GM19397 (cell line): ENCODE results near the gene PLEKHG4.

ENCODE experiments used
- ATAC-seq: cut with Tn5 transposase; IDR thresholded peaks from one replicate; pipeline ENCODE4 v1.9.1; 2021; ENCODE audit warnings: mild to moderate bottlenecking, moderate library complexity; ENCODE audit not compliant: unreplicated experiment

PLEKHG4 gene

DNA sequence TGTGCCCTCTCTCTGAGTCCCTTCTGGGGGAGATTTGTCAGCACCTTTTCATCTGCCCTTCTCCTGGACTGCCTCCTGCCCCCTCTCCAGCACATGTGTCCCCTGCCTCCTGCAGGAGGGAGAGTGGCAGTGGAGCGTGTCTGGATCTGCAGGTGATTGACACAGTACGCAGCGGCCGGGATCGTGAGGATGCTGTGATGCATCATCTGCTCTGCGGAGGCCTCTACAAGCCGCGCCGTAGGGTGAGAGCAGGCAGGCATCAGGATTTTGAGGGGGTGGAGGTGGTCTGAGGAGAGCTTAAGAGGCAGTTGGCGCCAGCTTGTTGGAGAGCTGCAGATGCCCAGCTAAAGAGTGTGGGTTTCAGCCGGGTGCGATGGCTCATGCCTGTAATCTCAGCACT lies 19.6 kb upstream of the PLEKHG4 start:
- no peak for ATAC-seq

DNA sequence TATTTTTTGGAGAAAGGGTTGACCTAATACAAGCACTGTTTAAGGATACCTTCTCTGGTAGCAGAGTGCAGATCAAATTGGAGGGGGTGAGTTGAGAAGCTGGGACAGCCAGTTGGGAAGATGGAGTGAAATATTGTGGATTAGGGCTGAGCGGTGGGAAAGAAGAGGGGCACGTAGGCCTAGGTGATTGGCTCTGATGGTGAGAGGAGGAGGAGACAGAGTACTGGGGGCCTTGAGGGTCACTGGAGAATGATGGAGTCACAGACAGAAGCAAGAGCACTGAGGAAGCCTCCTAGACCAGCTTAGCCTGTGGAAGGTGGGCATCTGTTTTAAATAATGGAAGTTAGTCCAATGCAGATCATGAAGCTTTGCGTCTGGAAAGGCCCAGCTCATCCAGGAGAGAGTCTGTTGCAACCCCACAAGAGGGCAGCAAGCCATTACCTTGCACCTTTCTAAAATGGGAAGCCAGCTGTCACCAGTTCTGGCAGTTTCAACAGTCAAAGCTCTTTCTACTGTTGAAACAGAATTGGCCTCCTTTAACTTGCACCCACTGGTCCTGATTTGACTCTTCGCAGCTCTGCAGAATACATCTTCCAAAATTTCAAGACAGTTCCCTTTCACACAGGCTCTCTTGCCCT lies 18.8 kb upstream of the PLEKHG4 start:
- ATAC-seq, result no peak

DNA sequence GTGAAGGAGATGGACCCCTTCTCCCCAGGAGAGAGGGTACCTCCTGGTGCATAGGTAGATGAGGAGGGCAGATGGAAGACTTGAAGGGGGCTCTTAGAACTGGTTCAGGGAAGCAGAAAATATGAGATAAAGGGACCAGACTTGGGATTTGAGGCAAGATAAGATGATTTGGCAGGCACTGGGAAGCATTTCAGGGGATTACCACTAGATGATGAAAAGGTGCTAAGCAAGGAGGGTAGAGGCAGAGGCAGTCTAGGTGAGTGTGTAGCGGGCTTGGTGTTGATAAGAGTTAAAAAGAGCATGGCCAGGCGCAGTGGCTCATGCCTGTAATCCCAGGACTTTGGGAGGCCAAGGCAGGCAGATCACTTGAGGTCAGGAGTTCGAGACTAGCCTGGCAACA lies 16.1 kb upstream of the PLEKHG4 start:
- no peak for ATAC-seq

DNA sequence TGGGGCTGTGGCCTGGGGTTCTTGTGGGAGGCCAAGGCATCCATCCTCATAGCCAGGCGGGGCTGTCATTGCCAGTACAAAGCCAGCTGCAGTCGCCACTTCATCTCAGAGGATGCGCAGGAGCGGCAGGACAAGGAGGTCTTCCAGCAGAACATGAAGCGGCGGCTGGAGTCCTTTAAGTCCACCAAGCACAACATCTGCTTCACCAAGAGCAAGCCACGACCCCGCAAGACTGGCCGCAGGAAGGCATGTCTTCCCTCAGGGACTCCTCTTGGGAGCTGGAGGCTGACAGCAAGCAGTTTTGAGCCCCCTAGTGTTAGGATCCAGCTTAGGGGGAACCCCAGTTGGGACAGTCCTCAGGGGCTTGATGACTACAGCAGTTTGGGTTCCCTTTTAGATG lies 15.1 kb upstream of the PLEKHG4 start:
- ATAC-seq, result no peak

DNA sequence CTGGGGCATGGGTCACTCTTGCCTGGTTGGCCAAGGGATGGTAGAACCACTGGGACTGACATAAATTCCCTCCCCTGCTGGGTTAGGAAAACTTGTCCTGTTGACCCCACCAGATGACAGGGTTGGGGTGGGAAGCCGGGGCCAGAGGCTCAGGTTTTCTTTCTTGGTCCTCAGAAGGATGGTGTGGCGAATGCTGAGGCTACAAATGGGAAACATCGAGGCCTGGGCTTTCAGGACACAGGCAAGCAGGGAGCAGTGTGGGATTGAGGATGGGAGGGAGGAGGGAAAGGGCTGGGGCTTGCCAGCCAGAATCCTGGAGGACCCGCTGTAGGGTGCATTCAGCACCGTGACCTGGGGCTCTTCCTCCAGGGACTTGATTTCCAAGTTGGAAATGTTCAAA lies 14.5 kb upstream of the PLEKHG4 start:
- no peak for ATAC-seq

DNA sequence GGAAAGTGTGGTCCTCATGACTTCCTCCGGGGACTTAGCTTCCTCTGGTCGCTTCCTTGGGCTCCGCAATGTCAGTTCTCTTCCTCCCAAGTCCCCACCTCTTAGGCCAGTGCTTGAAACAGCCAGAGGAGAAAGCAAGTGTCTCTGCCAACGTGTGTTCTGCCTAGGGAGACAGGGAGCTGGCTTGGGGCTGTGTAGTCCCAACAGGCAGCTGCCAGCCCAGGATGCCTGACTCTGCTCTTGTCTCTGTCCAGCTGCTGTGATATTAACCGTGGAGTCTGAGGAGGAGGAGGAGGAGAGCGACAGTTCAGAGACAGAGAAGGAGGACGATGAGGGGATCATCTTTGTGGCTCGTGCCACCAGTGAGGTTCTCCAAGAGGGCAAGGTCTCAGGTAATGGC lies 13.5 kb upstream of the PLEKHG4 start:
- no peak for ATAC-seq

DNA sequence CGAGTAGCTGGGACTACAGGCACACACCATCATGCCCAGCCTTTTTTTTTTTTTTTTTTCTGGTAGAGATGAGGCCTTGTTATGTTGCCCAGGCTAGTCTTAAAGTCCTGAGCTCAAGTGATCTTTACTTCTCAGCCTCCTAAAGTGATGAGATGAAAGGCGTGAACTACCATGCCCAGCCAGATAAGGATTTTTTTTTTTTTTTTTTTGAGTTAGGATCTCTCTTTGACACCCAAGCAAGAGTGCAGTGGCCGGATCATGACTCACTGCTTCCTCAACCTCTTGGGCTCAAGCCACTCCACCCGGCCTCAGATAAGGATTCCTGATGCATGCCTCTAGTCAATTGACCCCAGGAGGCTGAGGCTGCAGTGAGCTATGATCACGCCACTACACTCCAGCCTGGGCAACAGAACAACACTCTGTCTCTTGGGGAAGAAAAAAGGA lies 11.2 kb upstream of the PLEKHG4 start:
- ATAC-seq, result no peak

DNA sequence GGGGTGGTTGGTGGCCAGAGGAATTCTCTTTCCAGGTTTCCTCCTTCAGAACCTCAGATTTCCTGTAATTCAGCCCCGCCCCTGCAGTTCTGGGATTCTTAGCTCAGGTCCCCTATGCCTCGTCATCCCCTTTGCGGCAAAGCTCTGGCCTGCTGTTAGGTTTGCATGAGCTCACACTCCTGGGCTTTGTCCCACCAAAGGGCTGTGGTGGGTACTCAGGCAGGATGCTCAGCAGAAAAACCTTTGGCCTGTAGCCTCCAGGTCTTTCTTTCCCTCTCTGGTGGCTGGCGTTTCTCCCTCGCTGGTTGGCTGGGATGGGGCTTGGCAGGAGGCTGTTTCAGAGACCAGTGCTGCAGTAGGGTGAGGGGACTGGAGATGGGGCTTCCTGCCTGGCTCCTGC lies 9.6 kb upstream of the PLEKHG4 start:
- ATAC-seq, result no peak

DNA sequence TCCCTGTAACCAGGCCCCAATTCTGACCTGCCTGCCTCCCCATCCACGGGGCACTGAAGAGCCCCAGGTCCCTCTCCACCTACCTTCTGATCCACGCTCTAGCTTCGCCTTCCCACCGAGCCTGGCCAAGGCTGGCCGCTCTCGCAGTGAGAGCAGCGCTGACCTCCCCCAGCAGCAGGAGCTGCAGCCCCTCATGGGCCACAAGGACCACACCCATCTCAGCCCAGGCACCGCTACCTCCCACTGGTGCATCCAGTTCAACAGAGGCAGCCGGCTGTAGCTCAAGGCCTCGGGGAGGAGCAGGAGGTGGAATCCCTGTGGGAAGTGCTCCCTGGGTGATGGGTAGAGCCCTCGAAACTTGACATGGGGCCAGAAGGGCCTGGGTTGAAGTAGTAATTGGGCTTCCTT lies 8.4 kb upstream of the PLEKHG4 start:
- ATAC-seq, result no peak

DNA sequence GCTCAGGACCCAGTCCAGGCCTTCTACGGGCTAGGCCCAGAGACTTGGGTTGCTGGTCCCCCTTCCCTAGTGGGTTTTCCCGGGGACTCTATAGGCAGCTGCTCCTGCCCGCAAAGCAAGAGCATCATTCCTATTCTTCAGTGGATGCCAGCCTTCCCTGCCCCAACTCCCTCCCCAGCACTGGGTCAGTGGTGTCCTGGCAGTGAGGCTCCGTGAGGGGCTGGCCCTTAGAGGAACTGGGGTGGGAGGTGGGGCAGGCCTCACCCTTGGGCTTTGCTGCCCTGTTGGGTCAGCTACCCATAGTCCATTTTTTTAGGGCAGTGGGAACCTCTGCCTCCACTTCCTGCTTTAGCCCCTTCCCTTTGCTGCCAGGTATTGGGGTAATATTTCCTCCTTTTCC lies 7.9 kb upstream of the PLEKHG4 start:
- no peak for ATAC-seq

DNA sequence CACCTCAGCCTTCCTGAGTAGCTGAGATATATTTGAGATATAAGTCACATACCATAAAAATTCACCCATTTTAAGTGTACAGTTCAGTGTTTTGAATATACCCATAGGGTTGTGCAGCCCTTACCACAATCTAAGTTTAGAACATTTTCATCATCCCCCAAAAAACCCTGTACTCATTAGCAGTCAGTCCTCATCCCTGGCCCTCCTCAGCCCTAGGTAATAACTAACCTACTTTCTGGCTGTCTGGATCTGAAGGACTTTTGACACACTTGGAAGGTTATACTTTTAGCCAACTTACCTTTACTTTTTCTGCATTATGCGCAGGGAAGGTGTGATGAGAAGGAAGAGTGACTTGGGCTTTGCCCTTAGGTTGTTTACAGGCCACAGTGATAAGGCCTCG lies 4.0 kb upstream of the PLEKHG4 start:
- no peak for ATAC-seq

DNA sequence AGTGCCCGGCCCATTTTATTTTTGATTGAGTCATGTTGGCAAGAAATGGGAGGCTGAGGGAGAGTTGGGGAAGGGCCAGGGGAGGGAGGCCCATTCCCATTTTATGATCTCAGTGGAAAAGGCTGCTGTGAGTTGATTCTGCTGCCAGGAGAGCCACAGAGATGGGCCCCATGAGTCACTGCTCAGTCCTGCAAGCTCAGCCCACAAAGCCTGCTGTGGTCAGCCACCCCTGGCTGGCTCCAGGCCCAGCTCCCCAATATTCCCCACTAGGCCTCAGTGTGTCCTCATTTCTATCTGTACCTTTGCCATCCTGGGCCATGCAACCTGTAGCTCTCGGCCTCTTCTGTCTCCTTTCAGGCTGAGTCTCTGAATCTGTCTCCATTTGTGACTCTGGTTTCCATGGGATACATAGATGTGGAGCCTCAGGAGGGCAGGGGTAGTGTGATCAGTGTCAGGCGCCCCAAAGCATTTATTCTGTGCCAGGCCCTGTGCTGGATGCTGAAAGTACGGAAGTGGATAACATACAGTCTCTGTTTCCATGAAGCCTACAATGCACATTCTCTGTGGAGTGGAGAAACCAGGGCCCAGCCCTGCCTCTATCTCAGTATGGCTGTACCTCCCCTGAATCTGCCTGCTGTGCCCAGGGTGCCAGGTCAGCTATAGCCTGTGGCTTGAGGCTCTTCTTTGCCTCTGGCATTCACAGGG lies 1.9 kb upstream of the PLEKHG4 start:
- ATAC-seq, result no peak

DNA sequence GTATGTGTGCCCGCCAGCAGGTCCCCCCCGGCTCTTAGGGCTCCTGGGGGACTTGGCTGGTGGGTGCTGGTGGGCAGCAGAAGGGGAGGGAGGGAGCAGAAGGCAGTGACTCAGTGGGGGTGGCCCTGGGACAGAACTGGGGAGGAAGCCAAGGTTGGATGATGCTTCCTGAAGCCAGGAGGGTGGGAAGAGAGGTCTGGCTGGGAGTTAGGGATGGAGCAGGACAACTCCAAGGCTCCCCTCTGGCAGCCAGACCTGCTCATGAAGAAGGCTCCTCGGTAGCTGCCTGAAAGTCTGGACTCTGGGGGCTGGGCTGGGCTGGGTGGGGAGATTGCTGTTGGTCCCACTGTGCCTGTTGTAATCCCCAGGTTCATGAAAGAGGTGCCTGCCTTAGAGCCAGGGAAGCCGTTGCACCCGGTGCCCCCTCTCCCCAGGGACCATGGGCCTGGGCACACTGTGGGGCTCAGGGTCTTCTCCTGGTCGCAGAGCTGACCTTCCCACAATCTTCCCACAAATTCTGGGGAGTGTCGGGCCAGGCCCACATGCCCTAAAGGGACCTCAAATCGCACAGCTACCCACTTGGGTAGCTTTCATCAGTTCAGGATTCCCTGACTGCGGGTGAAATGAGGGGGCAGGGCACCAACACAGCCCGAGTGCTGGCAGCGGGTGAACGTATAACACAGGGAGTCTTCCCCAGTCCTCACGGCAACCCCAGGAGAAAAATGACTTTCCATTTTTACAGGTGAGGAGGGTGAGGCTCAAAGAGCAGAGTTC lies 1.1 kb upstream of the PLEKHG4 start:
- no peak for ATAC-seq

DNA sequence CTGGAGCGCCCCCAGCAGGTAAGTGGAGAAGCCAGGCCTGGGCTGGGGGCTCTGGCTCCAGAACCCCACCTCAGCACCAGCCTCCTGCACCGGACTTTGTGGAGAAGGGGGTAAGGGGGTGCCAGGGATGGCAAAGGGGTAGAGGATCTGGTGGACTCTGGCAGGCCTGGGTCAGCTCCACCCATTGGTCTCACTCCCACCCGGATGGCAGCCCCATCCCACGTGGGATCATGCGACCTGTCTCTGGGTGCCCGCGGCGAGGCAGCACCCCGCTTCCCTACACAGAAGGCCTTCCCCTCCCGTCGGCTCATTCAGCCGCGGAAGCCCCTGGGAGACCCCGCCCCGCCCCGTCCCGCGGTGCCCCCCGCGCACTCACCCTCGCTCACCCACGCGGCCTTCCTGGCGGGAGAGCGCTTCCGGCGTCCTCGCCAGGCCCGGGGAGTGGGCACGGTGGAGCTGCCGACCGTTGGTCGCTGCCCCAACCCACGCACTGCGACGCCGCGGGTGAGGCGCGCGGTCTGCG lies 498 bp upstream of the PLEKHG4 start:
- peak; percentile 31 for ATAC-seq

DNA sequence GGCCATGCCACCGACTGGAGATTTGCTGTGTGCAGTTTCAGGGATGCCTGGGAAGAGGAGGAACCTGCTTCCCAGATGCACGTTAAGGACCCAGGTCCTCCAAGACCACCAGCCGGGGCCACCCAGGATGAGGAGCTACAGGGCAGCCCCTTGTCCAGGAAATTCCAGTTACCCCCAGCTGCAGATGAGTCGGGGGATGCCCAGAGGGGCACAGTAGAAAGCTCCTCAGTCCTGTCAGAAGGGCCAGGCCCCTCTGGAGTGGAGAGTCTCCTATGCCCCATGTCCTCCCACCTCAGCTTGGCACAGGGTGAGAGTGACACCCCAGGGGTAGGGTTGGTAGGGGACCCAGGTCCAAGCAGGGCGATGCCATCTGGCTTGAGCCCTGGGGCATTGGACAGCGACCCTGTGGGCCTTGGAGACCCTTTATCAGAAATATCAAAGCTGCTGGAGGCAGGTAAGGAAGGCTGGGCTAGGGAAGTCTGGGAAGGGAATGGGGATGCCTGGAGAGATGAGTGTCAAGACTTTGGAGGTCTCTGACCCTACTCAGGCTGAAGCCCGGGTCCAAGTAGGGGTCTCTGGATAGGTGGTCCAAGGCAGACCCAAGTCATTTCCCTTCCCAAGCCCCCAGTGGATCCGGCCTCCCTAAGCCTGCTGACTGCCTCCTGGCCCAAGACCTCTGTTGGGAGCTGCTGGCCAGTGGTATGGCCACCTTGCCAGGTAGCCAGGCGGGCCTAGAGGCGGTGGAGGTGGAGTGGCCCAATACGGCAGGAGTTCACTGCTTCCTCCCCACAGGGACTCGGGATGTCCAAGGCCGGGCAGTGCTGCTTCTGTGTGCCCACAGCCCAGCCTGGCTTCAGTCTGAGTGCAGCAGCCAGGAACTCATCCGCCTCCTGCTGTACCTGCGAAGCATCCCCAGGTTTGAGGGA lies 1.0 kb downstream of the PLEKHG4 start:
- ATAC-seq, result no peak

DNA sequence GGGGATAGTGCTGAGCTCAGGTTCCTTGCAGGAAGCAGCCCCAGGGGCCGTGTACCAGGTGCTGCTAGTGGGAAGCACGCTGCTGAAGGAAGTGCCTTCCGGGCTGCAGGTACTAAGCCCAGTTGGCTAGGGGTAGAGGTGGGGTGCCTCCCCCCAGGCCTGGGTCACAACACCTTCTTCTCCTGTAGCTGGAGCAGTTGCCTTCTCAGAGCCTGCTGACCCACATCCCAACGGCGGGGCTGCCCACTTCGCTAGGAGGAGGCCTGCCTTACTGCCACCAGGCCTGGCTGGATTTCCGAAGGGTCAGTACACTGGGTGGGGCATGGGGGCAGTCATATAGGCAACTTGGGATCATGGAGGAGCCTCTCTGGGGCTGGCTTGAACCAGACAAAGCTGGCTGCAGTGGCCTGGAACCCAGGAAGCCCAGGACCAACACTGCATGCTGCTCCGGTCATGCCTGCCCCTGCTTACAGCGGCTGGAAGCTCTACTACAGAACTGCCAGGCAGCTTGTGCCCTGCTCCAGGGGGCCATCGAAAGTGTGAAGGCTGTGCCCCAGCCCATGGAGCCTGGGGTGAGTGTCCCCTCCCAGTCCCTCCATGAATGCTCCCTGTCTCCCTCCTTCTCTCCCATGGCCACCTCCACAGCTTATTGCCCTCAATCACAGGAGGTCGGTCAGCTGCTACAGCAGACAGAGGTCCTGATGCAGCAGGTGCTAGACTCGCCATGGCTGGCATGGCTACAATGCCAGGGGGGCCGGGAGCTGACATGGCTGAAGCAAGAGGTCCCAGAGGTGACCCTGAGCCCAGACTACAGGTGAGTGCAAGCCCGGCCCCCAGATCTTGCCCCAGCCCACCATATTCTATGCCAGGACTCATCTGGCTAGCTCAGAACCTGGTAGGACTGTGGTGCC lies 2.5 kb downstream of the PLEKHG4 start:
- ATAC-seq, result no peak

DNA sequence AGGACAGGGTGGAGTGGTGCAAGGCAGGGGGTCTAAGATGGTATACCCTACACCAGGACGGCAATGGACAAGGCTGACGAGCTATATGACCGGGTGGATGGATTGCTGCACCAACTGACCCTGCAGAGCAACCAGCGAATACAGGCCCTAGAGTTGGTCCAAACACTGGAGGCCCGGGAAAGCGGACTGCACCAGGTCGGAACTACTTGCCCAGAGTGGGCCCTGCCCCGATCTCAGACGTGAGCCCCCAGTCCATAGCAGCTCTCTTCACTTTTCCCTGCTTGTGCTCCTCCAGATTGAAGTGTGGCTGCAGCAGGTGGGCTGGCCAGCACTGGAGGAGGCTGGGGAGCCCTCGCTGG lies 3.1 kb downstream of the PLEKHG4 start:
- ATAC-seq, result no peak

DNA sequence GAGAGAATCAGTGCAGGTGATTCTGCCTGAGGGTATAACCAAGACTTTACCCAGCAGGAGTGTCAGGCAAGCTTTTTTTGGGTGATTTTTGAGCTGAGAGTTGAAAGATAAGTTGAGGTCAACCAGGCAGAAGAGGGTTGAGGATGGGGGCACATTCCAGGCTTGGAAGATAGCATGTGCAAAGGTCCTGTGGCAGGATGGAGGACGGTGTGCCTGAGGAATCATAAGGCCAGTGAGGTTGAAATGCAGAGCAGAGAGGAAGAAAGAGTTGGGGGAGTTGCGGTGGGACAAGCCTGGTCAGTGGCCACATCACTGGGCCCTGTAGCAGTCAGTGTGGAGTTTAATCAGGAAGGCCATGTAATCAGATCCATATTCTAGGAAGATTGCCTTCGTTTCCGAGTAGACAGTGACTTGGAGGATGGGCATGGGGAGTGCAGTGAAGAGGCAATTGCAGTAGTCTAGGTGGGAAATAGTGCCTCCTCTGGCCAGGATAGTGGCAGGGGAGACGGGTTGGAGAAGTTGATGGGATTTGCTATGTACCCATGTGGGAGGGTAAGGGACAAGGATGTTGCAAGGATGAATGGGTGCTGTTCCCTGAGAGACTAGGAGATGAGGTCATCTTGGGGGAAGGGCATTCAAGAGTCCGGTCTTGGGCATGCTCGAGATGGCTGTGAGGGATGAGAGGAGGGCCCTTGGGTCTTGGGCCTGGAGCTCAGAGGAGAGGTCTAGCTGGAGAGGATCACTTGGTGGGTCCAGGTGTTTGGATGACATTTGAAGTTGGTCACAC lies 3.9 kb downstream of the PLEKHG4 start:
- no peak for ATAC-seq
